ENCODE measurements around the gene ASB1.

GRCh38 chr2:238380336-238380735, 46.4 kb upstream of the ASB1 start:
- TF ChIP-seq, protein P1, sequence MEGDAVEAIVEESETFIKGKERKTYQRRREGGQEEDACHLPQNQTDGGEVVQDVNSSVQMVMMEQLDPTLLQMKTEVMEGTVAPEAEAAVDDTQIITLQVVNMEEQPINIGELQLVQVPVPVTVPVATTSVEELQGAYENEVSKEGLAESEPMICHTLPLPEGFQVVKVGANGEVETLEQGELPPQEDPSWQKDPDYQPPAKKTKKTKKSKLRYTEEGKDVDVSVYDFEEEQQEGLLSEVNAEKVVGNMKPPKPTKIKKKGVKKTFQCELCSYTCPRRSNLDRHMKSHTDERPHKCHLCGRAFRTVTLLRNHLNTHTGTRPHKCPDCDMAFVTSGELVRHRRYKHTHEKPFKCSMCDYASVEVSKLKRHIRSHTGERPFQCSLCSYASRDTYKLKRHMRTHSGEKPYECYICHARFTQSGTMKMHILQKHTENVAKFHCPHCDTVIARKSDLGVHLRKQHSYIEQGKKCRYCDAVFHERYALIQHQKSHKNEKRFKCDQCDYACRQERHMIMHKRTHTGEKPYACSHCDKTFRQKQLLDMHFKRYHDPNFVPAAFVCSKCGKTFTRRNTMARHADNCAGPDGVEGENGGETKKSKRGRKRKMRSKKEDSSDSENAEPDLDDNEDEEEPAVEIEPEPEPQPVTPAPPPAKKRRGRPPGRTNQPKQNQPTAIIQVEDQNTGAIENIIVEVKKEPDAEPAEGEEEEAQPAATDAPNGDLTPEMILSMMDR (conservative IDR thresholded peaks at IDR 0.05), result no peak
- TF ChIP-seq ZFX (IDR thresholded peaks at IDR 0.05), result no peak

All from C4-2B (cell line).